HK-2 (cell line): ENCODE data around the gene COPS2.
"Not testable (repeated sequence)": the region's sequence is repeated elsewhere in the genome, so short reads cannot be mapped to it uniquely, and the experiment has no call there.

Experiments used
- DNase-seq: peaks from one replicate; pipeline ENCODE4 v3.0.0-alpha.2; 2018; ENCODE audit not compliant: unreplicated experiment

Gene COPS2

GRCh38 chr15:49155110-49155833 lies at the start of gene COPS2:
COPS2 (minus strand) TSS chr15:49155599; CDS start chr15:49155578, 21 bp downstream.
- DNase-seq, result peak; percentile 85

- no peak for DNase-seq
Measured at GRCh38 chr15:49200347-49200746, 44.9 kb upstream of the COPS2 start.

- no peak for DNase-seq
Measured at GRCh38 chr15:49199666-49200065, 44.3 kb upstream of the COPS2 start.

- DNase-seq, result no peak
Measured at GRCh38 chr15:49196856-49197255, 41.5 kb upstream of the COPS2 start.

GRCh38 chr15:49191892-49192291 lies 36.5 kb upstream of the COPS2 start:
- DNase-seq, result no peak

GRCh38 chr15:49190586-49190985 lies 35.2 kb upstream of the COPS2 start:
- DNase-seq, result no peak

- no peak for DNase-seq
Measured at GRCh38 chr15:49189631-49190030, 34.2 kb upstream of the COPS2 start.

GRCh38 chr15:49188933-49189332 lies 33.5 kb upstream of the COPS2 start:
- no peak for DNase-seq

- no peak for DNase-seq
Measured at GRCh38 chr15:49187549-49188245, 32.3 kb upstream of the COPS2 start.

- DNase-seq, result no peak
Measured at GRCh38 chr15:49185473-49185872, 30.1 kb upstream of the COPS2 start.

- not testable (repeated sequence) for DNase-seq
Measured at GRCh38 chr15:49183741-49184140, 28.3 kb upstream of the COPS2 start.

GRCh38 chr15:49182128-49182527 lies 26.7 kb upstream of the COPS2 start:
- no peak for DNase-seq

GRCh38 chr15:49179433-49180190 lies 24.2 kb upstream of the COPS2 start:
- DNase-seq, result no peak

GRCh38 chr15:49178497-49178896 lies 23.1 kb upstream of the COPS2 start:
- no peak for DNase-seq

GRCh38 chr15:49175582-49176397 lies 20.4 kb upstream of the COPS2 start:
- DNase-seq, result not testable (repeated sequence)

GRCh38 chr15:49174902-49175301 lies 19.5 kb upstream of the COPS2 start:
- DNase-seq, result no peak

GRCh38 chr15:49171790-49172189 lies 16.4 kb upstream of the COPS2 start:
- no peak for DNase-seq

GRCh38 chr15:49169880-49170597 lies 14.6 kb upstream of the COPS2 start, which contains the start of gene GALK2:
GALK2 (plus strand) TSS chr15:49170247; CDS start chr15:49170323, 76 bp downstream.
- peak; percentile 83 for DNase-seq

- no peak for DNase-seq
Measured at GRCh38 chr15:49168016-49168415, 12.6 kb upstream of the COPS2 start.

GRCh38 chr15:49164865-49165264 lies 9.5 kb upstream of the COPS2 start:
- no peak for DNase-seq

GRCh38 chr15:49163678-49164077 lies 8.3 kb upstream of the COPS2 start:
- no peak for DNase-seq
